HFFc6 (cell line): ENCODE measurements around the gene CTF1. TPM values are rescaled to one million over a fixed set of nuclear protein-coding genes. Genes with fewer than 3 reads are reported as not detected.

ENCODE experiments used
- DNase-seq: peaks from one replicate; pipeline ENCODE4 v3.0.0-alpha.2; 2018
- H3K27ac Mint-ChIP-seq: 2 replicates; pipeline ENCODE4 v1.8.0; 2020; ENCODE audit warnings: mild to moderate bottlenecking, mixed read lengths
- H3K27me3 Mint-ChIP-seq: 2 replicates; pipeline ENCODE4 v1.8.0; 2021; ENCODE audit warnings: mild to moderate bottlenecking, moderate library complexity, mixed read lengths; ENCODE audit not compliant: insufficient read depth
- H3K36me3 Mint-ChIP-seq: 2 replicates; pipeline ENCODE4 v1.8.0; 2021; ENCODE audit warnings: low read depth, mixed read lengths
- H3K4me1 Mint-ChIP-seq: 2 replicates; pipeline ENCODE4 v1.8.0; 2020; ENCODE audit warnings: low read depth, mixed read lengths
- H3K4me3 Mint-ChIP-seq: 2 replicates; pipeline ENCODE4 v1.8.0; 2020; ENCODE audit warnings: mild to moderate bottlenecking, moderate library complexity, mixed read lengths
- H3K9me3 Mint-ChIP-seq: 2 replicates; pipeline ENCODE4 v1.8.0; 2020; ENCODE audit warnings: mild to moderate bottlenecking, mixed read lengths
- total RNA-seq, 6 experiments: library from RNA; stranded (reverse); fragmentation: NEBNext Ultra II Directional; extraction: Animal tissue kit (Norgen Biotek cat#: 25700); gene quantifications; 2 replicates in 1 of 6; 3 replicates in 5 of 6; pipeline ENCODE4 v1.2.3, GENCODE V29; 2021
- TF ChIP-seq, protein P1 (sequence below): fragments of 200-600 bp; sonication (generic); IDR thresholded peaks from 2 replicates; pipeline ENCODE4 v1.5.0; 2021; ENCODE audit warnings: antibody characterized with exemption, mild to moderate bottlenecking

The CTF1 gene
- total RNA-seq, 6 experiments from 2014 or later: 12.0 to 16.3 (median 14.0) TPM

DNA sequence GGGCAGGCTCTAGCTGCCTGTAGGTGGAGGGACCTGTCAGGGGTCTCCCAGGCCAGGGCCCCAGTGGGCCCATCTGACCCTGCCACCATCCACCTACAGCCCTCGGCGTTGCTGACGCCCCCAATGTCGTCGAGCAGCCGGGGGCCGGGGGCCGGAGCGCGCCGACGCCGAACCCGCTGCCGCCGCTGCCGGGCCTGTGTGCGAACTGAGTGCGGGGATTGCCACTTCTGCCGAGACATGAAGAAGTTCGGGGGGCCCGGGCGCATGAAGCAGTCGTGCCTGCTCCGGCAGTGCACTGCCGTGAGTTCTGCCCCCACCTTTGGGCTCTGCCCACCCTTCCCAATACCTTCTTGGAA is 29.2 kb downstream of the CTF1 start:
- Mint-ChIP-seq H3K9me3 (no peaks in the 10 kb centered on the region), H3K4me3 (no peak overlapping the region), H3K4me1 (peaks cover 31% of the 10 kb centered on the region), H3K27me3 (peaks cover 2% of the 10 kb centered on the region; the same call in 1 of the 2 replicates), H3K27ac (no peak overlapping the region), H3K36me3 (0 out of 2 replicates have a peak, but pooled peaks cover 9% of the 10 kb centered on the region)
- TF ChIP-seq, protein P1, sequence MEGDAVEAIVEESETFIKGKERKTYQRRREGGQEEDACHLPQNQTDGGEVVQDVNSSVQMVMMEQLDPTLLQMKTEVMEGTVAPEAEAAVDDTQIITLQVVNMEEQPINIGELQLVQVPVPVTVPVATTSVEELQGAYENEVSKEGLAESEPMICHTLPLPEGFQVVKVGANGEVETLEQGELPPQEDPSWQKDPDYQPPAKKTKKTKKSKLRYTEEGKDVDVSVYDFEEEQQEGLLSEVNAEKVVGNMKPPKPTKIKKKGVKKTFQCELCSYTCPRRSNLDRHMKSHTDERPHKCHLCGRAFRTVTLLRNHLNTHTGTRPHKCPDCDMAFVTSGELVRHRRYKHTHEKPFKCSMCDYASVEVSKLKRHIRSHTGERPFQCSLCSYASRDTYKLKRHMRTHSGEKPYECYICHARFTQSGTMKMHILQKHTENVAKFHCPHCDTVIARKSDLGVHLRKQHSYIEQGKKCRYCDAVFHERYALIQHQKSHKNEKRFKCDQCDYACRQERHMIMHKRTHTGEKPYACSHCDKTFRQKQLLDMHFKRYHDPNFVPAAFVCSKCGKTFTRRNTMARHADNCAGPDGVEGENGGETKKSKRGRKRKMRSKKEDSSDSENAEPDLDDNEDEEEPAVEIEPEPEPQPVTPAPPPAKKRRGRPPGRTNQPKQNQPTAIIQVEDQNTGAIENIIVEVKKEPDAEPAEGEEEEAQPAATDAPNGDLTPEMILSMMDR: no peak
- no peak for DNase-seq

DNA sequence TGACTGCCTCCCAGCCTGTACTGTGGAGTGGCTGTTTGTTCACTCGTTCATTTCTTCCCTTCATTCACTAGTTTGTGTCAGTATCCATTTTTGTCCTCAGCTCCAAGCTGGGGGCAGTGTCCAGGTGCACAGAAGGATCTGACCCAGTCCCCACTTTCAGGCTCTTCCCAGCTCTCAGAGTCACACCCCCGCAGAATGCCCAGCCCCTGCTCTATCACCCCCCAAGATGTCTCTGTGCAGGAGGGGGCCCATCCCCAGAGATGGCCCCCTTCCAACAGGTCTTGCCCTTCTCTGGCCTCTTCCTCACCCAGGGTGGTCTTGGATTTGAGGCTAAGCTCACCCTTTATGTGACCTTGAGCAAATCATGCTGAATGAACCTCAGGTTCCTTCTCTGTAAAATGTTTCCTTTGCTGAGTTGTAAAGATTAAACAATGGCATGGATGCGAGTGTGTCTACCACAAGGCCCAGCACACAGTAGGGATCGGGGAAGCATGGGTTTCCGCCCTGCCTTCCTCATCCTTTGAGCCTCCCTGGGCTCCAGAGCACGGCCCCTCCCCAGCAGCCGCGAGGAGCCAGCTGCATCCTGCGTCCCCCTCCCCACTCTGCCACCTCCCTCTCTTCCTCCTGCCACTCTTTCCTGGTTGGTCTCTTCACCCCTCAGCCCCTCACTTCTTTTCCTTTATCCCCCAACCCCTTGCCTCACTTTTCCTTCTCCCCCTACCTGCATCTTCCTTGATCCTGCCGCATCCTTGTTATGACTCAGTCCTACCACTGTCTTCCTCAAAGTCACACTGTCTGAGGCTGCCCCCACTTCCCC is 29.8 kb downstream of the CTF1 start:
- peaks cover 26% of the 10 kb centered on the region for H3K4me1 Mint-ChIP-seq
- H3K36me3 Mint-ChIP-seq: 0 out of 2 replicates have a peak, but pooled peaks cover 14% of the 10 kb centered on the region
- H3K9me3 Mint-ChIP-seq: no peaks in the 10 kb centered on the region
- DNase-seq: no peak
- TF ChIP-seq, protein P1: no peak
- peaks cover 2% of the 10 kb centered on the region; the same call in 1 of the 2 replicates for H3K27me3 Mint-ChIP-seq
- H3K4me3 Mint-ChIP-seq: peak overlapping the region; percentile 26; the same call in 1 of the 2 replicates
- no peak overlapping the region for H3K27ac Mint-ChIP-seq

DNA sequence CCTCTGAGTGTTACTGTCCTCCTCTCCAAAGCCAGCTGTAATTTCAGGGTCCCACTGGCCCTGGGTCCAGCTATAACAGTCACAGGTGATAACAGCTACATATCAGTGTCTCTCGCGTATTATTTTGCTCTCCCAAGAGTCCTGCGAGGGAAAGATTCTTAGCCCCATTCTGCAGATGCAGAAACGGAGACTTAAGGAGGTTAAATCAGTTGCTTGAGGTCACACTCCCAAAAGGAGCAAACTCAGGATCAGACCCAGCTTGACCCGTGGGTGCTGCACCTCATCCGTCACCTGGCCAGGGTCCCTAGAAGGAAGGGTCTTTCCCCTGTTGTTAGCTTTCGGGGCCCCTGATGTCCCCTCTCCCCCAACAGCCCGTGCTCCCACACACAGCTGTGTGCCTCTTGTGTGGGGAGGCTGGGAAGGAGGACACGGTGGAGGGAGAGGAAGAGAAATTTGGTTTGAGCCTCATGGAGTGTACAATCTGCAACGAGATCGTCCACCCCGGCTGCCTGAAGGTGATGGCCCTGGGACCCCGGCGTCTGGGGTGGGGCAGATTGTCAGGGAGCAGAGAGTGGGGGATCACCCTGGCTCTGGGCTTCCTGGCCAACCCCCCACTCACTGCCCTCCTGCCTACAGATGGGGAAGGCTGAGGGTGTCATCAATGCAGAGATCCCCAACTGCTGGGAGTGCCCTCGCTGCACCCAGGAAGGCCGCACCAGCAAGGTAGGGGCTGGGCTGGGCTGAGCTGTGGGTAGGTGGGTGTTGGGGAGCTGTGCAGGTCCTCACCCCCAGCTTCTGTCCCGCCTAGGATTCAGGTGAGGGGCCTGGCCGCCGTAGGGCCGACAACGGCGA is 30.7 kb downstream of the CTF1 start:
- no peak overlapping the region for H3K27ac Mint-ChIP-seq
- TF ChIP-seq, protein P1: no peak
- H3K9me3 Mint-ChIP-seq: no peaks in the 10 kb centered on the region
- peaks cover 17% of the 10 kb centered on the region; the same call in 1 of the 2 replicates for H3K36me3 Mint-ChIP-seq
- no peak for DNase-seq
- peaks cover 18% of the 10 kb centered on the region for H3K4me1 Mint-ChIP-seq
- peaks cover 2% of the 10 kb centered on the region; the same call in 1 of the 2 replicates for H3K27me3 Mint-ChIP-seq
- no peak overlapping the region for H3K4me3 Mint-ChIP-seq

DNA sequence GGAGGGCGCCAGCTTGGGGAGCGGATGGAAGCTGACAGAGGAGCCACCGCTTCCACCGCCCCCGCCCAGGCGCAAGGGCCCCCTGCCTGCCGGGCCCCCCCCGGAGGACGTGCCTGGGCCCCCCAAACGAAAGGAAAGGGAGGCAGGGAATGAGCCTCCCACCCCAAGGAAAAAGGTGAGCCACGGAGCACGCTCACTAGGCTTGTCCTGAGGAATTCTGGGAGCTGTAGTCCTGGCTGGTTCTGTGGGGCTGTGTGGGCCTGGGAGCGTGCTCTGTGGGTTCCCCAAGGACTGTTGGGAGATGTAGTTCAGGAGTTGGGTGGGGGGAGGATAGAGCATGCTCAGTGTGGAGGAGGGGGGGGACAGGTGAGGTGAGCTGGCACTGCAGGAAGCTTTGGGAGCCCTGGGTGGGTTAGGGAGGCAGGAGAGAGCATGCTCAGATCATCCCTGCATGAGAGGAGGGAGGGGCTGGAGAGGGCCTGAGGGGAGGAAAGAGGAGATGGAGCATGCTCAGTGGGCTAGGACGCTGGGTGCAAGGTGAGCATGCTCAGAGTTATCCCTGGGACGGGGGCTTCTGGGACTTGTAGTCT is 31.5 kb downstream of the CTF1 start:
- no peak overlapping the region for H3K4me3 Mint-ChIP-seq
- peaks cover 23% of the 10 kb centered on the region; the same call in 1 of the 2 replicates for H3K36me3 Mint-ChIP-seq
- H3K27ac Mint-ChIP-seq: no peak overlapping the region
- peaks cover 18% of the 10 kb centered on the region for H3K4me1 Mint-ChIP-seq
- no peaks in the 10 kb centered on the region for H3K9me3 Mint-ChIP-seq
- TF ChIP-seq, protein P1: no peak
- H3K27me3 Mint-ChIP-seq: peaks cover 2% of the 10 kb centered on the region; the same call in 1 of the 2 replicates
- no peak for DNase-seq

DNA sequence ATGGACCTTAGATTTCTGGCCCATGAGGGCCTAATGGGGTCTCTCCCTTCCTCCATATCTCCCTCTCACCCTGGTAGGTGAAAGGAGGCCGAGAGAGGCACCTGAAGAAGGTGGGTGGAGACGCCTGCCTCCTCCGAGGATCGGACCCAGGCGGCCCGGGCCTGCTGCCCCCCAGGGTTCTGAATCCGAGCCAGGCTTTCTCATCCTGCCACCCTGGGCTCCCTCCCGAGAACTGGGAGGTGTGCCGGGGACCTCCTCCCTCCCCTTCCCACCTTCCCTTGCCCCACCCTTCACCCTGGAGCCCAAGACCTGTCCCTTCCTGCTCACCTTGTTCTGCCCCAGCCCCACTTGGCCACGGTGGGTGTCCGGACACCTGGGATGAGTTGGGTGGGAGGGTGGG is 32.0 kb downstream of the CTF1 start:
- DNase-seq: no peak
- Mint-ChIP-seq H3K27me3 (no peaks in the 10 kb centered on the region; the same call in 1 of the 2 replicates), H3K27ac (no peak overlapping the region), H3K4me3 (no peak overlapping the region), H3K4me1 (peaks cover 18% of the 10 kb centered on the region), H3K9me3 (no peaks in the 10 kb centered on the region), H3K36me3 (peaks cover 23% of the 10 kb centered on the region; the same call in 1 of the 2 replicates)
- TF ChIP-seq, protein P1: no peak
